ENCODE data around the gene YIPF2. TPM values are rescaled to one million over a fixed set of nuclear protein-coding genes. Genes with fewer than 3 reads are reported as not detected.
A peak's percentile ranks its signal among the peaks of the same experiment; 100 is the strongest.

Gene YIPF2
- total RNA-seq, 1 experiment from 2014 or later, result 29.0 TPM

DNA sequence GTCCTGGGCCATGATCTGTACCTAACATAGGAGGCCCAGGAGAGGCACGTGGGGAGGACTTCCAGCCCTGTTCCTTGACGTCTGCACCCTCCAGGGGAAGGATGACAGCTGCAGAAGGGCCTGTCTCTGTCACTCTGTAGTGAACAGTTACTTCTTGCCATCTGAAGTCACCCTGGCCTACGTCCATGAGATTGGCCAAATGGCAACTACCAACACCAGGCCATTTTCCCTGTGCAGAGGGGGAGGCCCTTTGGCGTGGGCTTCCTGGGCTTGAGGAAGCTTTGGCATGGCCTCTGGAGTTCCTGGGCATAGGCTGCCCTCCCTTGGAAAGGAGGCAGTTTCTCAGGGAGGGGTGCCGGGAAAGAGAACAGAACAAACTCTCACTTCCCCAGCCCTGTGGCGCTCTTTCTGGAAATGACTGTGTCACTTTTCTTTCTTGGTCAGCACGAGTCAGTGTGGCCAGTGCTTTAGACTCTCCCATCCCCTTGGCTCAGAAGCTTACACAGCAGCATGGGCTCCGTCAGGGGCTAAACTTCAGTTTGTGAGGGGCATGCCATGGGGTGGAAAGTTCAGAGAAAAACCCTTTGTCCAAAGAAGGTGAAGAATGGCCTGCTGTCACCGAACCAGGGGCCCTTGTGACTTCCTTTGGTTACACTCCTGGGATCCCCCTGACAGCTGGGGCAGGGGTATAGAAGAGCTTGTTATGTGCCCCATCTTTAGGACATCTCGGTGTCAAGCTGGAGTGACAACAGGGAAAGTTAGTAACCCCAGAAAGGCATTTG, 51.8 kb downstream of the YIPF2 start:
- H3K27ac ChIP-seq (ENCODE audit: low read length), result no peak overlapping the region
- in situ Hi-C loops (cut with HindIII; ENCODE audit: low pct_unique_long_range_greater_than_20kb, low sequenced_read_pairs), result no loop called here
- ATAC-seq (0 out of 2 replicates have a peak, but pooled peaks have one; percentile 8), DNase-seq (ENCODE audit: low read depth, low spot score) (no peak)
- H3K9me3 ChIP-seq (ENCODE audit: control insufficient read depth, insufficient read depth, low read depth, low read length), result no peaks in the 10 kb centered on the region
- H3K27me3 ChIP-seq (ENCODE audit: control insufficient read depth, insufficient read depth, low read length), result no peaks in the 10 kb centered on the region
- TF ChIP-seq CTCF (IDR thresholded peaks at IDR 0.05) (no peak), SIN3A (IDR thresholded peaks at IDR 0.05; ENCODE audit: borderline replicate concordance, insufficient read depth, low read depth, low read length) (no peak), TCF7L2 (IDR thresholded peaks at IDR 0.05; ENCODE audit: low read depth, low read length) (no peak), POLR2AphosphoS5 (IDR thresholded peaks at IDR 0.05; ENCODE audit: low read depth, low read length) (no peak), REST (IDR thresholded peaks at IDR 0.05; ENCODE audit: insufficient read depth in 1 of 2, low read depth in 2 of 2, low read length in 1 of 2) (no peak)
- intact Hi-C loops (cut with micrococcal nuclease; ENCODE audit: unreplicated experiment), result no loop called here
- H3K4me1 ChIP-seq (ENCODE audit: control insufficient read depth, insufficient read depth, low read length), result 0 out of 2 replicates have a peak, but pooled peaks cover 6% of the 10 kb centered on the region
- H3K36me3 ChIP-seq (ENCODE audit: control insufficient read depth, insufficient read depth, low read length), result peaks cover 4% of the 10 kb centered on the region; the same call in 1 of the 2 replicates
- no TSS peak for BruUV-seq (replicated peaks)
- ChIA-PET POLR2A (no interaction called here), CTCF (no interaction called here)
- H3K4me3 ChIP-seq (ENCODE audit: low read depth in 2 of 2, low read length in 2 of 2), result no peak overlapping the region

DNA sequence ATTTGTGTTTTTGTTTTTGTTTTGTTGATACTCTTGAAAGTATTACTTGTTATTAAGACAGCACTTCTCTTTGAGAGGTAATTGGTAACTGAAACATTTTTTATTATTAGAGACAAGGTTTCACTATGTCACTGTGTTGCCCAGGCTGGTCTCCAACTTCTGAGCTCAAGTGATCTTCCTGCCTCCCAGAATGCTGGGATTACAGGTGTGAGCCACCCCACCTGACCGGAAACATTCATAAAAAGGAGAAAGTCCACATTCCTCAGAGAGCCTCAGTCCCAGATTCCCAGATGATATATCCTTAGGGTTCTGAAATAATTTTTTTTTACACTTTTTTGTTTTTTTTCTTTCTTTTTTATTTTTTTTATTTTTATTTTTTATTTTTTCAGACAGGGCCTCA, 54.4 kb downstream of the YIPF2 start:
- Histone ChIP-seq H3K4me1 (ENCODE audit: control insufficient read depth, insufficient read depth, low read length) (no peaks in the 10 kb centered on the region), H3K36me3 (ENCODE audit: control insufficient read depth, insufficient read depth, low read length) (peaks cover 4% of the 10 kb centered on the region; the same call in 1 of the 2 replicates), H3K9me3 (ENCODE audit: control insufficient read depth, insufficient read depth, low read depth, low read length) (no peaks in the 10 kb centered on the region), H3K27ac (ENCODE audit: low read length) (no peak overlapping the region), H3K27me3 (ENCODE audit: control insufficient read depth, insufficient read depth, low read length) (no peaks in the 10 kb centered on the region), H3K4me3 (ENCODE audit: low read depth in 2 of 2, low read length in 2 of 2) (no peak overlapping the region)
- TF ChIP-seq REST (IDR thresholded peaks at IDR 0.05; ENCODE audit: insufficient read depth in 1 of 2, low read depth in 2 of 2, low read length in 1 of 2) (no peak), CTCF (IDR thresholded peaks at IDR 0.05) (no peak), TCF7L2 (IDR thresholded peaks at IDR 0.05; ENCODE audit: low read depth, low read length) (no peak), POLR2AphosphoS5 (IDR thresholded peaks at IDR 0.05; ENCODE audit: low read depth, low read length) (no peak), SIN3A (IDR thresholded peaks at IDR 0.05; ENCODE audit: borderline replicate concordance, insufficient read depth, low read depth, low read length) (no peak)
- intact Hi-C loops (cut with micrococcal nuclease; ENCODE audit: unreplicated experiment) (no loop called here), in situ Hi-C loops (cut with HindIII; ENCODE audit: low pct_unique_long_range_greater_than_20kb, low sequenced_read_pairs) (no loop called here)
- no peak for ATAC-seq
- no TSS peak for BruUV-seq (replicated peaks)
- no peak for DNase-seq (ENCODE audit: low read depth, low spot score)
- ChIA-PET POLR2A (interaction anchor here (0.7 kb wide), 1 partner anchor 85 kb away, joined by 5 read pairs; no protein-coding TSS in a partner anchor), CTCF (no interaction called here)

Data from Panc1 (cell line).